ENCODE data around the gene A2ML1.

GRCh38 chr12:8911606-8912268 is 89.3 kb downstream of the A2ML1 start:
- TF ChIP-seq, protein P1, sequence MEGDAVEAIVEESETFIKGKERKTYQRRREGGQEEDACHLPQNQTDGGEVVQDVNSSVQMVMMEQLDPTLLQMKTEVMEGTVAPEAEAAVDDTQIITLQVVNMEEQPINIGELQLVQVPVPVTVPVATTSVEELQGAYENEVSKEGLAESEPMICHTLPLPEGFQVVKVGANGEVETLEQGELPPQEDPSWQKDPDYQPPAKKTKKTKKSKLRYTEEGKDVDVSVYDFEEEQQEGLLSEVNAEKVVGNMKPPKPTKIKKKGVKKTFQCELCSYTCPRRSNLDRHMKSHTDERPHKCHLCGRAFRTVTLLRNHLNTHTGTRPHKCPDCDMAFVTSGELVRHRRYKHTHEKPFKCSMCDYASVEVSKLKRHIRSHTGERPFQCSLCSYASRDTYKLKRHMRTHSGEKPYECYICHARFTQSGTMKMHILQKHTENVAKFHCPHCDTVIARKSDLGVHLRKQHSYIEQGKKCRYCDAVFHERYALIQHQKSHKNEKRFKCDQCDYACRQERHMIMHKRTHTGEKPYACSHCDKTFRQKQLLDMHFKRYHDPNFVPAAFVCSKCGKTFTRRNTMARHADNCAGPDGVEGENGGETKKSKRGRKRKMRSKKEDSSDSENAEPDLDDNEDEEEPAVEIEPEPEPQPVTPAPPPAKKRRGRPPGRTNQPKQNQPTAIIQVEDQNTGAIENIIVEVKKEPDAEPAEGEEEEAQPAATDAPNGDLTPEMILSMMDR (IDR thresholded peaks at IDR 0.05) = no peak
- no peak for TF ChIP-seq POLR2A (IDR thresholded peaks at IDR 0.05)
- TF ChIP-seq POLR2AphosphoS5 (IDR thresholded peaks at IDR 0.05) = no peak
- no peak for TF ChIP-seq EP300 (IDR thresholded peaks at IDR 0.05)
